Measurements from ENCODE around the gene NSD2. TPM values are rescaled to one million over a fixed set of nuclear protein-coding genes. Genes with fewer than 3 reads are reported as not detected.

The NSD2 gene
- polyA plus RNA-seq, 1 donor (not counting 4 experiments of a cell fraction or from before 2014, with no cell fraction given): 22.6 TPM

DNA sequence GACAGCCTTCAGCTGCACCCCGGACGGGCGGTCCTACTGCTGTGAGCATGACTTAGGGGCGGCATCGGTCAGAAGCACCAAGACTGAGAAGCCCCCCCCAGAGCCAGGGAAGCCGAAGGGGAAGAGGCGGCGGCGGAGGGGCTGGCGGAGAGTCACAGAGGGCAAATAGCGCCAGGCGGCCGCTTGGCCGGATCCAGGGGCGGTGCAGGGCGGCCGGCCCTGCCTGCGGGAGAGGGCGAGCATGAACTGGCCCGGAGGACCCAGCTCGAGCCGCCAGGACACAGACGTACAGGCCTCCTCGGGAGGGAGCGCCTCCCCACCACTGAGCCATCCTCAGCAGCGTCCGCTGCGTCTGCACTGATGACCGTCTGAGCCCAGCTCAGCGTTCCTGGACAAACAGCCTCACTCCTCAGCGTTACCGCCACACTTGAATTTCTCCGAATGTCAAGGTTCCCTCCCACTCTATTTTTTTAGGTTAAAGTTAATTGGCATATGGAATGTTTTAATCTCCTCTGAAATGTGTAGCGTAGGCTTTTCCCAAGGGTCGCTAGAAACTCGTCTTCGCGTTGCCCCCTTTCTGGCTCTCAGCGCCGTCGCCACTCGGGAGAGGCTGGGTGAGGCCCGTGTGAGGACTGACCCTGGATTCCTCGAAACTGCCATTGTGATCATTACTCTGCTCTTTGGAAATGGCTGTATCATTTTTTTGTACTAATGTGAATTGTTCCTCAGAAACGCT, 107.7 kb downstream of the NSD2 start:
- no peak overlapping the region for H2AFZ ChIP-seq (ENCODE audit: control insufficient read depth, low read length)
- dilution Hi-C loops (cut with MboI; ENCODE audit: extremely low pct_ligation_motif_present, low sequenced_read_pairs): no loop called here
- H4K20me1 ChIP-seq (ENCODE audit: control insufficient read depth, extremely low read depth, insufficient read depth, low read length): peaks cover 2% of the 10 kb centered on the region
- peaks cover 23 to 51% of the 10 kb centered on the region in 2 experiments for H3K36me3 ChIP-seq (ENCODE audit: control insufficient read depth in 2 of 2, extremely low read depth in 1 of 2, insufficient read depth in 2 of 2, low read length in 2 of 2)
- H3K4me3 ChIP-seq (ENCODE audit: control insufficient read depth in 2 of 3, extremely low read depth in 1 of 3, insufficient read depth in 2 of 3, low read depth in 1 of 3, low read length in 3 of 3): no peak overlapping the region
- DNase-seq (ENCODE audit: low read depth, low spot score) (no peak), FAIRE-seq (no peak)
- no peaks in the 10 kb centered on the region for H3K4me1 ChIP-seq (ENCODE audit: control insufficient read depth, extremely low read depth, insufficient read depth, low read length)
- no peaks in the 10 kb centered on the region for H3K27me3 ChIP-seq (ENCODE audit: control insufficient read depth, extremely low read depth, insufficient read depth, low read length)
- H3K9ac ChIP-seq (ENCODE audit: control insufficient read depth, extremely low read depth, insufficient read depth, low read length): no peak overlapping the region
- no peak overlapping the region for H3K4me2 ChIP-seq (ENCODE audit: control insufficient read depth, extremely low read depth, insufficient read depth, low read depth, low read length)
- TF ChIP-seq, protein P1, sequence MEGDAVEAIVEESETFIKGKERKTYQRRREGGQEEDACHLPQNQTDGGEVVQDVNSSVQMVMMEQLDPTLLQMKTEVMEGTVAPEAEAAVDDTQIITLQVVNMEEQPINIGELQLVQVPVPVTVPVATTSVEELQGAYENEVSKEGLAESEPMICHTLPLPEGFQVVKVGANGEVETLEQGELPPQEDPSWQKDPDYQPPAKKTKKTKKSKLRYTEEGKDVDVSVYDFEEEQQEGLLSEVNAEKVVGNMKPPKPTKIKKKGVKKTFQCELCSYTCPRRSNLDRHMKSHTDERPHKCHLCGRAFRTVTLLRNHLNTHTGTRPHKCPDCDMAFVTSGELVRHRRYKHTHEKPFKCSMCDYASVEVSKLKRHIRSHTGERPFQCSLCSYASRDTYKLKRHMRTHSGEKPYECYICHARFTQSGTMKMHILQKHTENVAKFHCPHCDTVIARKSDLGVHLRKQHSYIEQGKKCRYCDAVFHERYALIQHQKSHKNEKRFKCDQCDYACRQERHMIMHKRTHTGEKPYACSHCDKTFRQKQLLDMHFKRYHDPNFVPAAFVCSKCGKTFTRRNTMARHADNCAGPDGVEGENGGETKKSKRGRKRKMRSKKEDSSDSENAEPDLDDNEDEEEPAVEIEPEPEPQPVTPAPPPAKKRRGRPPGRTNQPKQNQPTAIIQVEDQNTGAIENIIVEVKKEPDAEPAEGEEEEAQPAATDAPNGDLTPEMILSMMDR (optimal IDR thresholded peaks at IDR 0.05 in 1 of 3, IDR thresholded peaks at IDR 0.05 in 1 of 3, conservative IDR thresholded peaks at IDR 0.05 in 1 of 3; ENCODE audit: extremely low read depth in 1 of 3, insufficient read depth in 2 of 3, low read length in 3 of 3): no peak
- no peak for TF ChIP-seq EZH2 (IDR thresholded peaks at IDR 0.05; ENCODE audit: low read length)
- H3K27ac ChIP-seq (ENCODE audit: control insufficient read depth, insufficient read depth, low read length): no peak overlapping the region
- no peaks in the 10 kb centered on the region for H3K9me3 ChIP-seq (ENCODE audit: control insufficient read depth, low read depth, low read length)
- no peaks in the 10 kb centered on the region for H3K79me2 ChIP-seq (ENCODE audit: control insufficient read depth, insufficient read depth, low read length)
- no peaks in the 10 kb centered on the region for H3K9me1 ChIP-seq (ENCODE audit: control insufficient read depth, extremely low read depth, insufficient read depth, low read length)

DNA sequence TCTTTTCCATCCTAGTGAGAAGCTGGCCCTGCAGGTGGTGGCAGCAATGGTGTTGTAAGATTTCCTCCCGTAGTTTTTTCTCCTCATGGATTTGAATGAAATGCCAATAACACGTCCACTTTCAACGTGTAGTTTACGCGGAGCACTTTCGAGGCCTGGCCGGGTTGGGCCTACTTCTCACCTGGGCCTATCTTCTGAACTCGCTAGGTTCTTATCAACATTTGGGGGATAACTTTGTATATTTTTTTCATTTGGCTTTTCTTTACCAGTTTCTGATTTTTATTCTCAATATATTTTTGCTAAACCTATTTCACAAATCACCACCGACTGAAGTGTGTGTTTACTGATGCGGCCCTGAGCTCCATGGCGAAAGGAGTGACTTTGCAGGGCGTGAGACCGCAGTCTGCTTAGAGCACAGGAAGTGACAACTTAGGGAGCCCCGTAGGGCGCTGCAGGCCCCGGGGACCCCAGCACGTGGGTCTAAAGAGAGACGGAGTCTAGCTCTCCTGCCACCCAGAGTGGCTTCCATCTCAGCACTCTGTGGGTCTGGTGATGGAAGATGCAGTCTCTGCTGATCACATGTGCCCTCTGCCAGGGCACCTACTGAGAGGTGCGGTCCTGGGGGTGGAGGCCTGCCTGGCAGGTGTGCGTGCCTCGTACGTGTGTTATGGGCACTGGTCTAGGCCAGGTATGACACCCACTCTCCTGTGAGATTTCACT, 108.4 kb downstream of the NSD2 start:
- DNase-seq (ENCODE audit: low read depth, low spot score) (no peak), FAIRE-seq (no peak)
- Histone ChIP-seq H3K9me3 (ENCODE audit: control insufficient read depth, low read depth, low read length) (no peaks in the 10 kb centered on the region), H2AFZ (ENCODE audit: control insufficient read depth, low read length) (no peak overlapping the region), H3K4me1 (ENCODE audit: control insufficient read depth, extremely low read depth, insufficient read depth, low read length) (peaks cover 2% of the 10 kb centered on the region), H3K27me3 (ENCODE audit: control insufficient read depth, extremely low read depth, insufficient read depth, low read length) (no peaks in the 10 kb centered on the region), H4K20me1 (ENCODE audit: control insufficient read depth, extremely low read depth, insufficient read depth, low read length) (peaks cover 2% of the 10 kb centered on the region), H3K9ac (ENCODE audit: control insufficient read depth, extremely low read depth, insufficient read depth, low read length) (no peak overlapping the region), H3K9me1 (ENCODE audit: control insufficient read depth, extremely low read depth, insufficient read depth, low read length) (no peaks in the 10 kb centered on the region), H3K4me2 (ENCODE audit: control insufficient read depth, extremely low read depth, insufficient read depth, low read depth, low read length) (no peak overlapping the region), H3K79me2 (ENCODE audit: control insufficient read depth, insufficient read depth, low read length) (no peaks in the 10 kb centered on the region), H3K27ac (ENCODE audit: control insufficient read depth, insufficient read depth, low read length) (no peak overlapping the region), H3K4me3 (ENCODE audit: control insufficient read depth in 2 of 3, extremely low read depth in 1 of 3, insufficient read depth in 2 of 3, low read depth in 1 of 3, low read length in 3 of 3) (no peak overlapping the region), H3K36me3 (ENCODE audit: control insufficient read depth in 2 of 2, extremely low read depth in 1 of 2, insufficient read depth in 2 of 2, low read length in 2 of 2) (peaks cover 23 to 52% of the 10 kb centered on the region in 2 experiments)
- dilution Hi-C loops (cut with MboI; ENCODE audit: extremely low pct_ligation_motif_present, low sequenced_read_pairs): no loop called here
- TF ChIP-seq, protein P1 (optimal IDR thresholded peaks at IDR 0.05 in 1 of 3, IDR thresholded peaks at IDR 0.05 in 1 of 3, conservative IDR thresholded peaks at IDR 0.05 in 1 of 3; ENCODE audit: extremely low read depth in 1 of 3, insufficient read depth in 2 of 3, low read length in 3 of 3): no peak
- no peak for TF ChIP-seq EZH2 (IDR thresholded peaks at IDR 0.05; ENCODE audit: low read length)
